Astrocyte (in vitro differentiated cells and primary cell): ENCODE results near the gene FBXO48. TPM values are rescaled to one million over a fixed set of nuclear protein-coding genes. Genes with fewer than 3 reads are reported as not detected.

Experiments
- DNase-seq: peaks from one replicate; pipeline ENCODE4 v3.0.0-alpha.2; 2010; ENCODE audit warnings: low read depth
- FAIRE-seq: peaks from 2 replicates; lab custom pipeline; 2011; peaks lifted over from hg19 to GRCh38; lab: Jason Lieb, UNC
- H2AFZ ChIP-seq: 2 replicates; pipeline ENCODE4 v1.6.0; 2012; ENCODE audit warnings: low read depth, low read length, inconsistent platforms
- H3K27ac ChIP-seq: 2 replicates; pipeline ENCODE4 v1.5.1; 2011; ENCODE audit warnings: low read depth, low read length, inconsistent platforms
- H3K27me3 ChIP-seq: 2 replicates; pipeline ENCODE4 v1.6.0; 2011; ENCODE audit warnings: low read length, inconsistent platforms; ENCODE audit not compliant: insufficient read depth
- H3K36me3 ChIP-seq: 2 replicates; pipeline ENCODE4 v1.5.1; 2011; ENCODE audit warnings: low read length, inconsistent platforms; ENCODE audit not compliant: insufficient read depth
- H3K4me1 ChIP-seq: 2 replicates; pipeline ENCODE4 v1.5.1; 2011; ENCODE audit warnings: low read length, inconsistent platforms; ENCODE audit not compliant: insufficient read depth
- H3K4me2 ChIP-seq: 2 replicates; pipeline ENCODE4 v1.6.0; 2012; ENCODE audit warnings: low read length, inconsistent platforms
- H3K4me3 ChIP-seq: 2 replicates; pipeline ENCODE4 v1.5.1; 2011; ENCODE audit warnings: low read depth, mild to moderate bottlenecking, low read length, inconsistent platforms; ENCODE audit not compliant: insufficient read depth
- H3K79me2 ChIP-seq: 2 replicates; pipeline ENCODE4 v1.6.0; 2012; ENCODE audit warnings: mild to moderate bottlenecking, low read length, inconsistent platforms; ENCODE audit not compliant: insufficient read depth
- H3K9ac ChIP-seq: 2 replicates; pipeline ENCODE4 v1.6.0; 2012; ENCODE audit warnings: mild to moderate bottlenecking, low read length, inconsistent platforms
- H3K9me3 ChIP-seq: 2 replicates; pipeline ENCODE4 v1.5.1; 2012; ENCODE audit warnings: low read depth, mild to moderate bottlenecking, low read length, inconsistent platforms; ENCODE audit not compliant: insufficient read depth
- H4K20me1 ChIP-seq: 2 replicates; pipeline ENCODE4 v1.6.0; 2012; ENCODE audit warnings: low read length, inconsistent platforms; ENCODE audit not compliant: insufficient read depth
- H3K27ac Mint-ChIP-seq: one replicate; pipeline ENCODE4 v1.8.0; 2021; ENCODE audit warnings: mild to moderate bottlenecking, mixed read lengths; ENCODE audit not compliant: unreplicated experiment
- H3K27me3 Mint-ChIP-seq: one replicate; pipeline ENCODE4 v1.8.0; 2021; ENCODE audit warnings: low read depth, mixed read lengths; ENCODE audit not compliant: unreplicated experiment
- H3K36me3 Mint-ChIP-seq: one replicate; pipeline ENCODE4 v1.8.0; 2021; ENCODE audit warnings: low read depth, mixed read lengths; ENCODE audit not compliant: unreplicated experiment
- H3K4me1 Mint-ChIP-seq: one replicate; pipeline ENCODE4 v1.8.0; 2021; ENCODE audit warnings: low read depth, mixed read lengths; ENCODE audit not compliant: unreplicated experiment
- H3K4me3 Mint-ChIP-seq: one replicate; pipeline ENCODE4 v1.8.0; 2021; ENCODE audit warnings: mild to moderate bottlenecking, moderate library complexity, mixed read lengths; ENCODE audit not compliant: unreplicated experiment
- H3K9me3 Mint-ChIP-seq: one replicate; pipeline ENCODE4 v1.8.0; 2021; ENCODE audit warnings: mild to moderate bottlenecking, mixed read lengths; ENCODE audit not compliant: unreplicated experiment
- CTCF ChIP-seq: IDR thresholded peaks from 2 replicates; pipeline ENCODE4 v1.5.1; 2011; ENCODE audit warnings: low read depth, mild to moderate bottlenecking, inconsistent platforms, low read length, moderate library complexity; ENCODE audit not compliant: insufficient read depth
- EZH2 ChIP-seq: IDR thresholded peaks from 2 replicates; pipeline ENCODE4 v1.6.1; 2012; ENCODE audit warnings: mild to moderate bottlenecking, low read length, inconsistent platforms; ENCODE audit not compliant: insufficient read depth
- total RNA-seq: library from RNA; stranded (reverse); gene quantifications from 2 replicates; pipeline ENCODE4 v1.2.1, GENCODE V29; 2021

Gene FBXO48
- total RNA-seq, 1 donor from 2014 or later = 0.54 TPM

- Histone ChIP-seq H3K79me2 (no peaks in the 10 kb centered on the region), H3K27me3 (no peaks in the 10 kb centered on the region), H3K9ac (no peak overlapping the region), H3K4me3 (no peak overlapping the region), H3K27ac (no peak overlapping the region), H3K4me2 (no peak overlapping the region), H3K36me3 (no peaks in the 10 kb centered on the region), H3K9me3 (no peaks in the 10 kb centered on the region), H4K20me1 (no peaks in the 10 kb centered on the region), H2AFZ (no peak overlapping the region), H3K4me1 (no peaks in the 10 kb centered on the region)
- FAIRE-seq (no peak), DNase-seq (no peak)
- H3K36me3 Mint-ChIP-seq = no peaks in the 10 kb centered on the region
- no peak overlapping the region for H3K4me3 Mint-ChIP-seq
- no peak for TF ChIP-seq EZH2
- TF ChIP-seq CTCF = no peak
- no peaks in the 10 kb centered on the region for H3K9me3 Mint-ChIP-seq
- H3K27ac Mint-ChIP-seq = no peak overlapping the region
- H3K4me1 Mint-ChIP-seq = no peaks in the 10 kb centered on the region
- H3K27me3 Mint-ChIP-seq = no peaks in the 10 kb centered on the region
Observed at GRCh38 chr2:68414452-68414851, 52.6 kb downstream of the FBXO48 start.

GRCh38 chr2:68413466-68413865 is 53.6 kb downstream of the FBXO48 start:
- no peaks in the 10 kb centered on the region for H3K4me1 ChIP-seq
- no peak overlapping the region for H3K27ac Mint-ChIP-seq

More at GRCh38 chr2:68413466-68413865, 53.6 kb downstream of the FBXO48 start:
- Mint-ChIP-seq H3K36me3 (no peaks in the 10 kb centered on the region), H3K27me3 (peaks cover 4% of the 10 kb centered on the region), H3K4me1 (no peaks in the 10 kb centered on the region), H3K4me3 (no peak overlapping the region), H3K9me3 (no peaks in the 10 kb centered on the region)
- FAIRE-seq (no peak), DNase-seq (no peak)
- no peak overlapping the region for H3K4me3 ChIP-seq
- H3K27ac ChIP-seq = no peak overlapping the region
- H3K79me2 ChIP-seq = no peaks in the 10 kb centered on the region
- no peaks in the 10 kb centered on the region for H4K20me1 ChIP-seq
- no peaks in the 10 kb centered on the region for H3K9me3 ChIP-seq
- H2AFZ ChIP-seq = no peak overlapping the region
- no peak for TF ChIP-seq EZH2
- no peak for TF ChIP-seq CTCF
- H3K36me3 ChIP-seq = no peaks in the 10 kb centered on the region
- H3K4me2 ChIP-seq = no peak overlapping the region
- H3K27me3 ChIP-seq = no peaks in the 10 kb centered on the region
- no peak overlapping the region for H3K9ac ChIP-seq
